Measurements from ENCODE around the gene FOXP3. TPM values are rescaled to one million over a fixed set of nuclear protein-coding genes. Genes with fewer than 3 reads are reported as not detected.

The FOXP3 gene
- total RNA-seq, 4 donors from 2014 or later = not detected

GRCh38 chrX:49202022-49202421 is 62.5 kb downstream of the FOXP3 start:
- TF ChIP-seq CTCF (IDR thresholded peaks at IDR 0.05) = no peak
- no peak for DNase-seq (ENCODE audit: low spot score)
- ATAC-seq (ENCODE audit: low FRiP score) = no peak

Other genes starting within 250 kb of the FOXP3 start
- gene TFE3, start 221.4 kb downstream of the FOXP3 start, total RNA-seq = 100 to 1,000 TPM in 3 of 4 donors, 10 to 100 TPM in 1; 89.8 to 124 (median 116) TPM
- gene CCDC120, start 205.7 kb downstream of the FOXP3 start, total RNA-seq = 1 to 10 TPM; 1.1 to 3.2 (median 2.5) TPM
- gene PRAF2, start 190.7 kb downstream of the FOXP3 start, total RNA-seq = 10 to 100 TPM in 3 of 4 donors, 1 to 10 TPM in 1; 7.8 to 17.3 (median 12.3) TPM
- 100 to 1,000 TPM in 3 of 4 donors, 10 to 100 TPM in 1; 90.8 to 131 (median 116) TPM for gene WDR45, start 184.8 kb downstream of the FOXP3 start, total RNA-seq
- gene GPKOW, start 141.0 kb downstream of the FOXP3 start, total RNA-seq = 10 to 100 TPM; 16.0 to 30.9 (median 19.6) TPM
- gene MAGIX, start 102.0 kb downstream of the FOXP3 start, total RNA-seq = 1 to 10 TPM; 1.1 to 7.3 (median 3.3) TPM
- 10 to 100 TPM; 26.3 to 48.0 (median 38.3) TPM for gene PLP2, start 92.8 kb downstream of the FOXP3 start, total RNA-seq
- 10 to 100 TPM in 2 of 4 donors, 1 to 10 TPM in 2; 5.1 to 28.1 (median 11.9) TPM for gene PRICKLE3, start 78.3 kb downstream of the FOXP3 start, total RNA-seq
- 1 to 10 TPM in 3 of 4 donors, under 1 TPM in 1; 0.46 to 3.3 (median 2.2) TPM for gene SYP, start 64.5 kb downstream of the FOXP3 start, total RNA-seq
- gene CACNA1F, start 31.4 kb downstream of the FOXP3 start, total RNA-seq = under 1 TPM; 0.19 to 0.60 (median 0.34) TPM
- gene CCDC22, start 29.2 kb downstream of the FOXP3 start, total RNA-seq = 10 to 100 TPM in 2 of 4 donors, 1 to 10 TPM in 2; 8.9 to 14.3 (median 11.1) TPM
- 1 to 10 TPM; 2.6 to 6.5 (median 4.6) TPM for gene PPP1R3F, start 5.1 kb upstream of the FOXP3 start, total RNA-seq
- gene GAGE10, start 38.9 kb upstream of the FOXP3 start, total RNA-seq = not detected
- not detected for gene GAGE12J, start 57.3 kb upstream of the FOXP3 start, total RNA-seq
- gene GAGE13, start 66.9 kb upstream of the FOXP3 start, total RNA-seq = not detected